GM12872 (cell line): ENCODE data around the gene LMF1.

Experiments
- CTCF ChIP-seq: IDR thresholded peaks from 3 replicates; pipeline ENCODE4 v1.5.1; 2011; ENCODE audit warnings: low read depth, mild to moderate bottlenecking, low read length, moderate library complexity; ENCODE audit not compliant: insufficient read depth

Gene LMF1

GRCh38 chr16:1008085-1008484, 37.3 kb upstream of the LMF1 start:
- no peak for TF ChIP-seq CTCF

GRCh38 chr16:1007284-1007850, 36.6 kb upstream of the LMF1 start:
- TF ChIP-seq CTCF = no peak

GRCh38 chr16:1006781-1007180, 36.0 kb upstream of the LMF1 start:
- no peak for TF ChIP-seq CTCF

GRCh38 chr16:1005286-1005685, 34.5 kb upstream of the LMF1 start:
- TF ChIP-seq CTCF = no peak

GRCh38 chr16:1003391-1004347, 32.9 kb upstream of the LMF1 start:
- TF ChIP-seq CTCF = no peak

GRCh38 chr16:1002399-1003166, 31.8 kb upstream of the LMF1 start:
- no peak for TF ChIP-seq CTCF

- TF ChIP-seq CTCF = no peak
Measured at GRCh38 chr16:1001096-1001495, 30.3 kb upstream of the LMF1 start.
